Gastroesophageal sphincter (tissue), 4 donors: ENCODE results near the gene ST6GALNAC1. TPM values are rescaled to one million over a fixed set of nuclear protein-coding genes. Genes with fewer than 3 reads are reported as not detected.

Experiments
- ATAC-seq: fragments of 150-250 bp; one replicate; pipeline ENCODE4 v1.9.1; 2016; ENCODE audit warnings: mild to moderate bottlenecking, moderate library complexity
- H3K27ac ChIP-seq, 4 donors: fragments of 200-600 bp; sonication (generic) in 3 of 4; 1 replicate in 3 of 4; 2 replicates in 1 of 4; pipeline ENCODE4 v1.5.1; 2016 to 2019
- H3K27me3 ChIP-seq: fragments of 200-600 bp; sonication (generic); one replicate; pipeline ENCODE4 v1.5.1; 2019
- H3K36me3 ChIP-seq, 2 donors: fragments of 200-600 bp; sonication (generic); one replicate each; pipeline ENCODE4 v1.5.1; 2019; ENCODE audit warnings: control low read depth in 1 of 2
- H3K4me1 ChIP-seq, 3 donors: fragments of 200-600 bp; sonication (generic); 1 replicate in 2 of 3; 2 replicates in 1 of 3; pipeline ENCODE4 v1.5.1; 2016 to 2019; ENCODE audit warnings: control low read depth in 2 of 3
- H3K4me3 ChIP-seq, 2 donors: fragments of 200-600 bp; sonication (generic); one replicate each; pipeline ENCODE4 v1.5.1; 2019; ENCODE audit warnings: mild to moderate bottlenecking in 1 of 2, moderate library complexity in 1 of 2
- H3K9me3 ChIP-seq, 3 donors: fragments of 200-600 bp; sonication (generic); one replicate each; pipeline ENCODE4 v1.5.1; 2017 to 2019; ENCODE audit warnings: control low read depth in 2 of 3
- CTCF ChIP-seq, 4 experiments: fragments of 200-600 bp in 2 of 4; fragments of 450-650 bp in 2 of 4; sonication (generic) in 1 of 4; IDR thresholded peaks; one replicate each; pipeline ENCODE4 v1.5.1; 2017 to 2019; ENCODE audit warnings: antibody characterized with exemption in 4 of 4, mild to moderate bottlenecking in 2 of 4, moderate library complexity in 2 of 4
- EP300 ChIP-seq: sonication (generic); formaldehyde crosslinking; IDR thresholded peaks from one replicate; pipeline ENCODE4 v1.6.1; 2017; ENCODE audit warnings: antibody characterized with exemption, mild to moderate bottlenecking
- POLR2A ChIP-seq, 2 donors: fragments of 450-650 bp; IDR thresholded peaks; one replicate each; pipeline ENCODE4 v1.6.1; 2017; ENCODE audit warnings: antibody characterized with exemption in 2 of 2, mild to moderate bottlenecking in 2 of 2, moderate library complexity in 1 of 2
- POLR2AphosphoS5 ChIP-seq: sonication (generic); formaldehyde crosslinking; IDR thresholded peaks from one replicate; pipeline ENCODE4 v1.6.1; 2017; ENCODE audit warnings: antibody characterized with exemption
- WGBS, 2 donors: methylation state at CpG; one replicate each; pipeline ENCODE4 v1.1.5; 2018; ENCODE audit warnings: low coverage in 1 of 2; 5-methylcytosine and 5-hydroxymethylcytosine counted together
- total RNA-seq, 4 donors: library from RNA; depleted of rRNA; stranded (reverse); fragments of >200 nt; gene quantifications; one replicate each; pipeline ENCODE4 v1.1.0, GENCODE V29; 2016

ST6GALNAC1 gene
- total RNA-seq, 4 donors from 2014 or later, result 0.47 to 9.6 (median 3.7) TPM

GRCh38 chr17:76581515-76581914, 62.0 kb downstream of the ST6GALNAC1 start:
- ATAC-seq, result no peak
- Histone ChIP-seq H3K27me3 (peaks cover 23% of the 10 kb centered on the region), H3K4me3 (no peak overlapping the region), H3K9me3 (no peaks in the 10 kb centered on the region), H3K36me3 (no peaks in the 10 kb centered on the region), H3K4me1 (peaks cover 0 to 22% (median 10%) of the 10 kb centered on the region in 3 donors), H3K27ac (no peak overlapping the region)
- WGBS, 2 donors, result 75 to 93% methylated on average over 2 to 3 of the region's 5 CpGs
- TF ChIP-seq POLR2A (IDR thresholded peaks at IDR 0.05) (no peak), EP300 (no peak), CTCF (IDR thresholded peaks at IDR 0.05) (no peak), POLR2AphosphoS5 (no peak)

GRCh38 chr17:76579281-76579680, 64.3 kb downstream of the ST6GALNAC1 start:
- Histone ChIP-seq H3K36me3 (no peaks in the 10 kb centered on the region), H3K4me3 (no peak overlapping the region), H3K27me3 (peaks cover under 1% of the 10 kb centered on the region), H3K27ac (no peak overlapping the region), H3K4me1 (no peaks in the 10 kb centered on the region), H3K9me3 (no peaks in the 10 kb centered on the region)
- no peak for ATAC-seq
- TF ChIP-seq POLR2A (IDR thresholded peaks at IDR 0.05), result no peak
- TF ChIP-seq CTCF (IDR thresholded peaks at IDR 0.05), result no peak
- TF ChIP-seq POLR2AphosphoS5, result no peak
- no peak for TF ChIP-seq EP300
- 100% methylated on average over 2 of the region's 2 CpGs; no CpG with 5 or more reads in 1 of the 2 donors for WGBS, 2 donors

- Histone ChIP-seq H3K4me3 (no peak overlapping the region), H3K36me3 (no peaks in the 10 kb centered on the region), H3K9me3 (no peaks in the 10 kb centered on the region), H3K27ac (no peak overlapping the region), H3K4me1 (no peaks in the 10 kb centered on the region), H3K27me3 (no peaks in the 10 kb centered on the region)
- ATAC-seq, result no peak
- TF ChIP-seq POLR2A (IDR thresholded peaks at IDR 0.05) (no peak), POLR2AphosphoS5 (no peak), EP300 (no peak), CTCF (IDR thresholded peaks at IDR 0.05) (no peak)
- WGBS, 2 donors, result 70 to 71% methylated on average over 5 of the region's 5 CpGs
Observed at GRCh38 chr17:76578376-76578775, 65.2 kb downstream of the ST6GALNAC1 start.

GRCh38 chr17:76577876-76578275, 65.7 kb downstream of the ST6GALNAC1 start:
- no peak for TF ChIP-seq CTCF (IDR thresholded peaks at IDR 0.05)
- TF ChIP-seq EP300, result no peak
- no peak for TF ChIP-seq POLR2AphosphoS5
- TF ChIP-seq POLR2A (IDR thresholded peaks at IDR 0.05), result no peak
- H3K4me3 ChIP-seq, result no peak overlapping the region
- no peaks in the 10 kb centered on the region for H3K4me1 ChIP-seq
- no peaks in the 10 kb centered on the region for H3K36me3 ChIP-seq
- no peak for ATAC-seq
- no peaks in the 10 kb centered on the region for H3K9me3 ChIP-seq
- no peak overlapping the region for H3K27ac ChIP-seq
- no peaks in the 10 kb centered on the region for H3K27me3 ChIP-seq
- 97% methylated on average over 4 of the region's 7 CpGs; no CpG with 5 or more reads in 1 of the 2 donors for whole genome bisulfite sequencing, 2 donors

GRCh38 chr17:76576189-76576588, 67.4 kb downstream of the ST6GALNAC1 start:
- Histone ChIP-seq H3K27ac (peak overlapping the region in 1 of 4 donors; percentile 35), H3K4me1 (no peaks in the 10 kb centered on the region), H3K4me3 (no peak overlapping the region), H3K9me3 (no peaks in the 10 kb centered on the region), H3K27me3 (no peaks in the 10 kb centered on the region), H3K36me3 (no peaks in the 10 kb centered on the region)
- 64 to 77% methylated on average over 7 to 9 of the region's 9 CpGs for whole genome bisulfite sequencing, 2 donors
- no peak for ATAC-seq
- TF ChIP-seq POLR2AphosphoS5, result no peak
- no peak for TF ChIP-seq CTCF (IDR thresholded peaks at IDR 0.05)
- TF ChIP-seq EP300, result no peak
- no peak for TF ChIP-seq POLR2A (IDR thresholded peaks at IDR 0.05)
